ENCODE data around the gene FAM25G.
"Not testable (repeated sequence)": the region's sequence is repeated elsewhere in the genome, so short reads cannot be mapped to it uniquely, and the experiment has no call there.

- not testable (repeated sequence) for TF ChIP-seq CTCF, POLR2AphosphoS5, POLR2A (IDR thresholded peaks at IDR 0.05)
Observed at GRCh38 chr10:47480133-47480532, 11.4 kb downstream of the FAM25G start.
